GM23338 (cell line): ENCODE measurements around the gene SOST. TPM values are rescaled to one million over a fixed set of nuclear protein-coding genes. Genes with fewer than 3 reads are reported as not detected.

Source experiments
- ATAC-seq: fragments of 200-7000 bp; cut with Tn5 transposase; 3 replicates; pipeline ENCODE4 v1.9.1; 2020
- DNase-seq: peaks from one replicate; pipeline ENCODE4 v3.0.0-alpha.2; 2015; ENCODE audit warnings: low spot score
- H2AFZ ChIP-seq: fragments of 200-600 bp; sonication (generic); 2 replicates; pipeline ENCODE4 v1.8.0; 2016; ENCODE audit warnings: antibody characterized with exemption, mild to moderate bottlenecking, moderate library complexity
- H3F3A ChIP-seq: fragments of 200-600 bp; sonication (generic); replicated peaks from 2 replicates; pipeline ENCODE4 v1.8.0; 2017; ENCODE audit warnings: antibody characterized with exemption, mixed run types, low read depth
- H3K27ac ChIP-seq: fragments of 200-600 bp; sonication (generic); 2 replicates; pipeline ENCODE4 v1.6.1; 2016; ENCODE audit warnings: low read depth
- H3K27me3 ChIP-seq: fragments of 200-600 bp; sonication (generic); 2 replicates; pipeline ENCODE4 v1.8.0; 2016; ENCODE audit warnings: mild to moderate bottlenecking, mixed run types, moderate library complexity; ENCODE audit not compliant: insufficient read depth
- H3K36me3 ChIP-seq: fragments of 200-600 bp; sonication (generic); 2 replicates; pipeline ENCODE4 v1.8.0; 2016; ENCODE audit warnings: mild to moderate bottlenecking; ENCODE audit not compliant: insufficient read depth
- H3K4me1 ChIP-seq: fragments of 200-600 bp; sonication (generic); 2 replicates; pipeline ENCODE4 v1.8.0; 2016; ENCODE audit warnings: mild to moderate bottlenecking, moderate library complexity; ENCODE audit not compliant: insufficient read depth
- H3K4me2 ChIP-seq: fragments of 200-600 bp; sonication (generic); 2 replicates; pipeline ENCODE4 v1.7.1; 2017; ENCODE audit warnings: mixed run types
- H3K4me3 ChIP-seq: fragments of 200-600 bp; sonication (generic); 2 replicates; pipeline ENCODE4 v1.6.1; 2016; ENCODE audit warnings: mixed run types
- H3K79me2 ChIP-seq: fragments of 200-600 bp; sonication (generic); replicated peaks from 2 replicates; pipeline ENCODE4 v1.8.0; 2017; ENCODE audit warnings: mild to moderate bottlenecking; ENCODE audit not compliant: insufficient read depth
- H3K9me2 ChIP-seq: fragments of 200-600 bp; sonication (generic); 2 replicates; pipeline ENCODE4 v1.8.0; 2017; ENCODE audit not compliant: insufficient read depth
- H4K20me1 ChIP-seq: fragments of 200-600 bp; sonication (generic); replicated peaks from 2 replicates; pipeline ENCODE4 v1.8.0; 2017; ENCODE audit warnings: mild to moderate bottlenecking; ENCODE audit not compliant: insufficient read depth
- H3K27ac Mint-ChIP-seq: 2 replicates; pipeline ENCODE4 v1.8.0; 2020; ENCODE audit warnings: inconsistent platforms, mild to moderate bottlenecking, moderate library complexity, mixed read lengths
- H3K27me3 Mint-ChIP-seq: 3 replicates; pipeline ENCODE4 v1.8.0; 2022; ENCODE audit warnings: low read depth, mild to moderate bottlenecking, moderate library complexity, mixed read lengths, inconsistent platforms; ENCODE audit not compliant: insufficient read depth, poor library complexity
- H3K36me3 Mint-ChIP-seq: 3 replicates; pipeline ENCODE4 v1.8.0; 2021; ENCODE audit warnings: low read depth, mild to moderate bottlenecking, inconsistent platforms, moderate library complexity, mixed read lengths
- H3K4me1 Mint-ChIP-seq: 3 replicates; pipeline ENCODE4 v1.8.0; 2020; ENCODE audit warnings: mild to moderate bottlenecking, inconsistent platforms, mixed read lengths
- H3K4me3 Mint-ChIP-seq: 3 replicates; pipeline ENCODE4 v1.8.0; 2021; ENCODE audit warnings: moderate library complexity, mild to moderate bottlenecking, inconsistent platforms, mixed read lengths
- H3K9me3 Mint-ChIP-seq: 3 replicates; pipeline ENCODE4 v1.8.0; 2020; ENCODE audit warnings: moderate library complexity, mild to moderate bottlenecking, inconsistent platforms, mixed read lengths
- CTCF ChIP-seq, 2 experiments: fragments of 200-600 bp in 1 of 2; sonication (generic) in 1 of 2; conservative IDR thresholded peaks; 2 replicates each; pipeline versions ENCODE4 v1.5.1 to v1.6.1; 2016 to 2017; ENCODE audit warnings: antibody characterized with exemption in 2 of 2, low read depth in 2 of 2, mild to moderate bottlenecking in 2 of 2, moderate library complexity in 1 of 2
- EZH2 ChIP-seq: fragments of 200-600 bp; sonication (generic); IDR thresholded peaks from one replicate; pipeline ENCODE4 v1.8.0; 2017; ENCODE audit warnings: antibody characterized with exemption, mild to moderate bottlenecking, low read depth; ENCODE audit not compliant: unreplicated experiment
- JUNB ChIP-seq: IDR thresholded peaks from one replicate; pipeline ENCODE4 v1.6.1; 2016; ENCODE audit warnings: antibody characterized with exemption; ENCODE audit not compliant: unreplicated experiment
- NANOG ChIP-seq: IDR thresholded peaks from 2 replicates; pipeline ENCODE4 v1.6.1; 2016; ENCODE audit warnings: antibody characterized with exemption, borderline replicate concordance
- POLR2AphosphoS5 ChIP-seq: IDR thresholded peaks from 2 replicates; pipeline ENCODE4 v1.6.1; 2016; ENCODE audit warnings: antibody characterized with exemption, low read depth
- REST ChIP-seq: IDR thresholded peaks from one replicate; pipeline ENCODE4 v1.6.1; 2018; ENCODE audit warnings: antibody characterized with exemption; ENCODE audit not compliant: unreplicated experiment
- STAT1 ChIP-seq: IDR thresholded peaks from one replicate; pipeline ENCODE4 v1.6.1; 2016; ENCODE audit warnings: antibody characterized with exemption; ENCODE audit not compliant: unreplicated experiment
- ZNF114 ChIP-seq: fragments of 250-450 bp; sonication (Bioruptor Pico); IDR thresholded peaks from 2 replicates; pipeline ENCODE4 v1.5.0; 2020; ENCODE audit warnings: mild to moderate bottlenecking, moderate library complexity
- polyA plus RNA-seq: library from polyadenylated mRNA; unstranded; fragments of >200 nt; fragmentation: Nextera tagmentation; extraction: Ambion mirVana; gene quantifications from 2 replicates; pipeline ENCODE4 v1.2.1, GENCODE V29; 2016
- total RNA-seq: library from RNA; depleted of rRNA; stranded (reverse); fragments of >200 nt; shearing (Covaris generic); gene quantifications from 2 replicates; pipeline ENCODE4 v1.2.3, GENCODE V29; 2014

Gene SOST
- total and polyA plus RNA-seq, 2 experiments from 2014 or later, result not detected

GRCh38 chr17:43713494-43714162, 45.0 kb downstream of the SOST start:
- peak overlapping the region; percentile 66 for H3K4me3 Mint-ChIP-seq
- DNase-seq (peak; percentile 58), ATAC-seq (peak; percentile 90)
- Histone ChIP-seq H3K36me3 (no peaks in the 10 kb centered on the region), H3F3A (no peaks in the 10 kb centered on the region; the same call in 1 of the 2 replicates), H3K27me3 (peaks cover 46% of the 10 kb centered on the region), H3K4me3 (peak overlapping the region; percentile 82), H3K4me2 (peak overlapping the region; percentile 92), H2AFZ (peak overlapping the region; percentile 98), H4K20me1 (no peaks in the 10 kb centered on the region), H3K27ac (no peak overlapping the region), H3K79me2 (no peaks in the 10 kb centered on the region), H3K9me2 (no peaks in the 10 kb centered on the region), H3K4me1 (peaks cover 18% of the 10 kb centered on the region)
- H3K4me1 Mint-ChIP-seq, result peaks cover 19% of the 10 kb centered on the region; the same call in 2 of the 3 replicates
- H3K27me3 Mint-ChIP-seq, result peaks cover 40% of the 10 kb centered on the region
- no peak for TF ChIP-seq EZH2
- TF ChIP-seq POLR2AphosphoS5, result 0 out of 2 replicates have a peak, but pooled peaks have one; percentile 24
- H3K9me3 Mint-ChIP-seq, result no peaks in the 10 kb centered on the region
- H3K36me3 Mint-ChIP-seq, result no peaks in the 10 kb centered on the region; the same call in 2 of the 3 replicates
- no peak overlapping the region for H3K27ac Mint-ChIP-seq

GRCh38 chr17:43712397-43712796, 46.2 kb downstream of the SOST start:
- Mint-ChIP-seq H3K36me3 (no peaks in the 10 kb centered on the region; the same call in 2 of the 3 replicates), H3K27ac (no peak overlapping the region), H3K27me3 (peaks cover 40% of the 10 kb centered on the region), H3K9me3 (no peaks in the 10 kb centered on the region), H3K4me1 (peaks cover 11% of the 10 kb centered on the region; the same call in 2 of the 3 replicates), H3K4me3 (no peak overlapping the region)
- Histone ChIP-seq H3K4me2 (no peak overlapping the region), H2AFZ (no peak overlapping the region), H3K79me2 (no peaks in the 10 kb centered on the region), H3F3A (no peaks in the 10 kb centered on the region), H4K20me1 (no peaks in the 10 kb centered on the region), H3K27ac (no peak overlapping the region), H3K4me1 (peaks cover 6% of the 10 kb centered on the region; the same call in 1 of the 2 replicates), H3K27me3 (peaks cover 46% of the 10 kb centered on the region), H3K9me2 (no peaks in the 10 kb centered on the region), H3K36me3 (no peaks in the 10 kb centered on the region), H3K4me3 (no peak overlapping the region)
- ATAC-seq (no peak), DNase-seq (no peak)
- no peak for TF ChIP-seq REST
- no peak for TF ChIP-seq STAT1
- no peak for TF ChIP-seq CTCF (conservative IDR thresholded peaks at IDR 0.05; ENCODE audit: low read depth in 2 of 2)
- no peak for TF ChIP-seq JUNB
- TF ChIP-seq ZNF114 (CRISPR knock-in tag), result no peak
- TF ChIP-seq NANOG, result no peak
- TF ChIP-seq EZH2, result no peak
